GM12874 (cell line): ENCODE measurements around the gene RAD54L2.

Experiments used
- CTCF ChIP-seq: IDR thresholded peaks from 2 replicates; pipeline ENCODE4 v1.5.1; 2011; ENCODE audit warnings: low read depth, mild to moderate bottlenecking, control low read depth, low read length, moderate library complexity; ENCODE audit not compliant: insufficient read depth

Gene RAD54L2

GRCh38 chr3:51503007-51503406, 35.5 kb upstream of the RAD54L2 start:
- no peak for TF ChIP-seq CTCF

GRCh38 chr3:51508255-51508654, 30.3 kb upstream of the RAD54L2 start:
- TF ChIP-seq CTCF = no peak

- TF ChIP-seq CTCF = no peak
Observed at GRCh38 chr3:51510996-51511395, 27.5 kb upstream of the RAD54L2 start.

- TF ChIP-seq CTCF = no peak
Observed at GRCh38 chr3:51514210-51514609, 24.3 kb upstream of the RAD54L2 start.

- TF ChIP-seq CTCF = no peak
Observed at GRCh38 chr3:51519848-51520247, 18.7 kb upstream of the RAD54L2 start.

GRCh38 chr3:51522273-51522962, 16.1 kb upstream of the RAD54L2 start:
- TF ChIP-seq CTCF = no peak

- TF ChIP-seq CTCF = no peak
Observed at GRCh38 chr3:51530485-51530884, 8.0 kb upstream of the RAD54L2 start.
